Endothelial cell of umbilical vein (primary cell): Measurements from ENCODE around the gene UGT1A9.

Source experiments
- CTCF ChIP-seq, 2 donors: IDR thresholded peaks; 1 replicate in 1 of 2; 2 replicates in 1 of 2; pipeline ENCODE4 v1.5.1; 2011; ENCODE audit warnings: low read length in 2 of 2, mild to moderate bottlenecking in 2 of 2, moderate library complexity in 2 of 2, control low read depth in 1 of 2, inconsistent platforms in 1 of 2, low read depth in 1 of 2; ENCODE audit not compliant: insufficient read depth in 1 of 2; ENCODE audit errors: extremely low read depth in 1 of 2
- EZH2 ChIP-seq: IDR thresholded peaks from 2 replicates; pipeline ENCODE4 v1.6.1; 2012; ENCODE audit warnings: borderline replicate concordance, low read depth, mild to moderate bottlenecking, moderate library complexity, low read length, inconsistent platforms; ENCODE audit not compliant: severe bottlenecking
- JUN ChIP-seq: IDR thresholded peaks from 2 replicates; pipeline ENCODE4 v1.6.1; 2011; ENCODE audit warnings: borderline replicate concordance, low read depth; ENCODE audit not compliant: insufficient read length, insufficient read depth
- MAX ChIP-seq: IDR thresholded peaks from 2 replicates; pipeline ENCODE4 v1.6.1; 2011; ENCODE audit not compliant: insufficient read depth, insufficient read length
- POLR2A ChIP-seq: IDR thresholded peaks from 2 replicates; pipeline ENCODE4 v1.6.1; 2012; ENCODE audit warnings: low read depth, mild to moderate bottlenecking, control low read depth, low read length

- TF ChIP-seq CTCF (IDR thresholded peaks at IDR 0.05; ENCODE audit: extremely low read depth in 1 of 2, insufficient read depth in 1 of 2, low read depth in 1 of 2, low read length in 2 of 2), result no peak
- TF ChIP-seq EZH2, result no peak
- no peak for TF ChIP-seq POLR2A
- no peak for TF ChIP-seq MAX
- TF ChIP-seq JUN, result no peak
Measured at GRCh38 chr2:233689031-233689430, 17.3 kb downstream of the UGT1A9 start.
